Measurements from ENCODE around the gene OPCML.

DNA sequence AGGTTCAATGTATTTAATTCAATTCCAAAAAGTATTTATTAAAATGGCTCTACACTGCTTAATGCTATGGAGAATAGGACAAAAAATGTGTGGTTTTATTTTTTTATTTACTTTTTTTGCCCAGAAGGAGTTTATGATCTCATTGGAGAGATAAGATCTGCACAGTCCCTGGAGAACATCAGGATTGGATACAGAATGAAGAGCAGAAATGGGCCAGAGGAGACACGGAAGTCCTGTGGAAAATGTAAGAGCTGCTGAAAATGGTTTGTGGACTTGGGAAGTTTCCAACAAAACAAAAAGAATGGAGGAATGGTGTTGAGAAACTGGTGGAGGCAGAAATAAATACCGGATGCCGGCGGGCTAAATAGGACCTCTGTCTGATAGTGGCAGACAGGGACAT, 554.6 kb downstream of the OPCML start:
- TF ChIP-seq, protein P1, sequence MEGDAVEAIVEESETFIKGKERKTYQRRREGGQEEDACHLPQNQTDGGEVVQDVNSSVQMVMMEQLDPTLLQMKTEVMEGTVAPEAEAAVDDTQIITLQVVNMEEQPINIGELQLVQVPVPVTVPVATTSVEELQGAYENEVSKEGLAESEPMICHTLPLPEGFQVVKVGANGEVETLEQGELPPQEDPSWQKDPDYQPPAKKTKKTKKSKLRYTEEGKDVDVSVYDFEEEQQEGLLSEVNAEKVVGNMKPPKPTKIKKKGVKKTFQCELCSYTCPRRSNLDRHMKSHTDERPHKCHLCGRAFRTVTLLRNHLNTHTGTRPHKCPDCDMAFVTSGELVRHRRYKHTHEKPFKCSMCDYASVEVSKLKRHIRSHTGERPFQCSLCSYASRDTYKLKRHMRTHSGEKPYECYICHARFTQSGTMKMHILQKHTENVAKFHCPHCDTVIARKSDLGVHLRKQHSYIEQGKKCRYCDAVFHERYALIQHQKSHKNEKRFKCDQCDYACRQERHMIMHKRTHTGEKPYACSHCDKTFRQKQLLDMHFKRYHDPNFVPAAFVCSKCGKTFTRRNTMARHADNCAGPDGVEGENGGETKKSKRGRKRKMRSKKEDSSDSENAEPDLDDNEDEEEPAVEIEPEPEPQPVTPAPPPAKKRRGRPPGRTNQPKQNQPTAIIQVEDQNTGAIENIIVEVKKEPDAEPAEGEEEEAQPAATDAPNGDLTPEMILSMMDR (IDR thresholded peaks at IDR 0.05): no peak
- TF ChIP-seq EP300 (IDR thresholded peaks at IDR 0.05; ENCODE audit: low read depth): no peak
- TF ChIP-seq POLR2A (IDR thresholded peaks at IDR 0.05): no peak
- no peak for TF ChIP-seq POLR2AphosphoS5 (IDR thresholded peaks at IDR 0.05)

All from transverse colon (tissue), 4 donors.